NT2/D1 (cell line): ENCODE data around the gene NSDHL.

Experiments used
- SUZ12 ChIP-seq: IDR thresholded peaks from 2 replicates; pipeline ENCODE4 v1.6.1; 2011; ENCODE audit not compliant: insufficient read length, insufficient read depth; ENCODE audit errors: extremely low read depth
- ZNF274 ChIP-seq: IDR thresholded peaks from 2 replicates; pipeline ENCODE4 v1.6.1; 2011; ENCODE audit warnings: mild to moderate bottlenecking, low read depth, low read length

DNA sequence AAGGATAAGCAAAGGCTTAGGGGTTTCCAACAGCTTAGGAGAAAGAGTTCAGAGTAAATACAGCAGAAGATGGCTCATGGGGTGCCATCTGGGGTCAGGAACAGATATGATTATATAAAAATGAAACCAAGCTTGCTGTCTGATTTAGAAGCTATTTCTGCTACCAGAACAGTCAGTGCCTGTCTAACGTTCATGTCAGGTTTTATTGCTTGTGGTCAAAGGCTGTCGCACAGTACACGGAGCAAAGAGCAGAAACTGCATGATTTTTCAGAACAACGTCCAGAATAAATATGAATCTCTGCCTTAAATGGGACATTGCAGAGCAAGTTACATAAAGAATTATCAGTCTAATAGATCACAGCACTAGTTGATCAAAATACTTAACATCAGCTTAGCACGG, 17.7 kb upstream of the NSDHL start:
- no peak for TF ChIP-seq ZNF274
- TF ChIP-seq SUZ12: no peak
